MM.1S (cell line): ENCODE data around the gene IL15.
A peak's percentile ranks its signal among the peaks of the same experiment; 100 is the strongest.

Experiments
- DNase-seq: peaks from one replicate; pipeline ENCODE4 v3.0.0-alpha.2; 2015
- H2AFZ ChIP-seq: fragments of 300-600 bp; sonication (generic); 2 replicates; pipeline ENCODE4 v1.6.0; 2016; ENCODE audit warnings: antibody characterized with exemption, low read length
- H3F3A ChIP-seq: fragments of 300-600 bp; sonication (generic); 2 replicates; pipeline ENCODE4 v1.6.1; 2016; ENCODE audit warnings: mild to moderate bottlenecking, antibody characterized with exemption, low read length, moderate library complexity, mixed read lengths; ENCODE audit not compliant: insufficient read depth
- H3K27ac ChIP-seq: fragments of 300-600 bp; sonication (generic); 2 replicates; pipeline ENCODE4 v1.5.1; 2016; ENCODE audit warnings: mild to moderate bottlenecking, low read length
- H3K27me3 ChIP-seq: fragments of 300-600 bp; sonication (generic); replicated peaks from 2 replicates; pipeline ENCODE4 v1.6.0; 2016; ENCODE audit warnings: low read length; ENCODE audit not compliant: insufficient read depth
- H3K36me3 ChIP-seq: fragments of 300-600 bp; sonication (generic); replicated peaks from 2 replicates; pipeline ENCODE4 v1.6.1; 2016; ENCODE audit warnings: mild to moderate bottlenecking, low read length, mixed read lengths; ENCODE audit not compliant: insufficient read depth
- H3K4me1 ChIP-seq: fragments of 300-600 bp; sonication (generic); 2 replicates; pipeline ENCODE4 v1.6.1; 2016; ENCODE audit warnings: low read length, mixed read lengths
- H3K4me2 ChIP-seq: fragments of 300-600 bp; sonication (generic); 2 replicates; pipeline ENCODE4 v1.6.0; 2016; ENCODE audit warnings: low read depth, low read length
- H3K4me3 ChIP-seq: fragments of 300-600 bp; sonication (generic); 2 replicates; pipeline ENCODE4 v1.5.1; 2016; ENCODE audit warnings: low read length, mixed read lengths
- H3K79me2 ChIP-seq: fragments of 300-600 bp; sonication (generic); 2 replicates; pipeline ENCODE4 v1.6.1; 2016; ENCODE audit warnings: mixed run types, low read length, mixed read lengths
- H3K9ac ChIP-seq: fragments of 300-600 bp; sonication (generic); 2 replicates; pipeline ENCODE4 v1.6.1; 2016; ENCODE audit warnings: low read length, mixed read lengths
- H3K9me2 ChIP-seq: fragments of 300-600 bp; sonication (generic); replicated peaks from 2 replicates; pipeline ENCODE4 v1.6.1; 2016; ENCODE audit warnings: mild to moderate bottlenecking, low read length, mixed read lengths; ENCODE audit not compliant: insufficient read depth
- H3K9me3 ChIP-seq: fragments of 300-600 bp; sonication (generic); replicated peaks from 2 replicates; pipeline ENCODE4 v1.6.1; 2016; ENCODE audit warnings: mild to moderate bottlenecking, low read length, mixed read lengths; ENCODE audit not compliant: insufficient read depth
- H4K20me1 ChIP-seq: fragments of 300-600 bp; sonication (generic); 2 replicates; pipeline ENCODE4 v1.6.1; 2016; ENCODE audit warnings: mild to moderate bottlenecking, low read length, moderate library complexity, mixed read lengths; ENCODE audit not compliant: insufficient read depth
- EZH2 ChIP-seq: fragments of 300-600 bp; sonication (generic); optimal IDR thresholded peaks from 2 replicates; pipeline ENCODE3; 2017; ENCODE audit warnings: low read depth, mild to moderate bottlenecking, antibody characterized with exemption, low read length, mixed read lengths
- EZH2phosphoT487 ChIP-seq: fragments of 300-600 bp; sonication (generic); IDR thresholded peaks from 2 replicates; pipeline ENCODE4 v1.6.1; 2018; ENCODE audit warnings: antibody characterized with exemption, low read length
- TF ChIP-seq, protein P1 (sequence below): fragments of 300-600 bp; sonication (generic); IDR thresholded peaks from 2 replicates; pipeline ENCODE4 v1.5.1; 2016; ENCODE audit warnings: antibody characterized with exemption, low read length, mixed read lengths

IL15 gene

GRCh38 chr4:141636082-141636770 is at the start of gene IL15:
Gene IL15 (plus strand): TSS chr4:141636583. CDS start chr4:141719465, 82,882 bp downstream.
- H3K36me3 ChIP-seq, result no peaks in the 10 kb centered on the region
- no peaks in the 10 kb centered on the region for H3K9me3 ChIP-seq
- no peaks in the 10 kb centered on the region for H3K9me2 ChIP-seq
- peaks cover 13% of the 10 kb centered on the region; the same call in 1 of the 2 replicates for H3K79me2 ChIP-seq
- peak within 1 kb of the TSS; percentile 67 for H3K4me2 ChIP-seq
- peaks cover 26% of the 10 kb centered on the region for H3K4me1 ChIP-seq
- peak; percentile 94 for DNase-seq
- TF ChIP-seq EZH2phosphoT487 (no peak), EZH2 (no peak)
- TF ChIP-seq, protein P1, sequence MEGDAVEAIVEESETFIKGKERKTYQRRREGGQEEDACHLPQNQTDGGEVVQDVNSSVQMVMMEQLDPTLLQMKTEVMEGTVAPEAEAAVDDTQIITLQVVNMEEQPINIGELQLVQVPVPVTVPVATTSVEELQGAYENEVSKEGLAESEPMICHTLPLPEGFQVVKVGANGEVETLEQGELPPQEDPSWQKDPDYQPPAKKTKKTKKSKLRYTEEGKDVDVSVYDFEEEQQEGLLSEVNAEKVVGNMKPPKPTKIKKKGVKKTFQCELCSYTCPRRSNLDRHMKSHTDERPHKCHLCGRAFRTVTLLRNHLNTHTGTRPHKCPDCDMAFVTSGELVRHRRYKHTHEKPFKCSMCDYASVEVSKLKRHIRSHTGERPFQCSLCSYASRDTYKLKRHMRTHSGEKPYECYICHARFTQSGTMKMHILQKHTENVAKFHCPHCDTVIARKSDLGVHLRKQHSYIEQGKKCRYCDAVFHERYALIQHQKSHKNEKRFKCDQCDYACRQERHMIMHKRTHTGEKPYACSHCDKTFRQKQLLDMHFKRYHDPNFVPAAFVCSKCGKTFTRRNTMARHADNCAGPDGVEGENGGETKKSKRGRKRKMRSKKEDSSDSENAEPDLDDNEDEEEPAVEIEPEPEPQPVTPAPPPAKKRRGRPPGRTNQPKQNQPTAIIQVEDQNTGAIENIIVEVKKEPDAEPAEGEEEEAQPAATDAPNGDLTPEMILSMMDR, result no peak
- peak within 1 kb of the TSS; percentile 73 for H3K4me3 ChIP-seq
- peak within 1 kb of the TSS; percentile 65 for H3K9ac ChIP-seq
- peaks cover 18% of the 10 kb centered on the region for H3F3A ChIP-seq
- H3K27ac ChIP-seq, result peak within 1 kb of the TSS; percentile 62
- no peaks in the 10 kb centered on the region for H3K27me3 ChIP-seq
- H2AFZ ChIP-seq, result peak within 1 kb of the TSS; percentile 94
- no peaks in the 10 kb centered on the region for H4K20me1 ChIP-seq

DNA sequence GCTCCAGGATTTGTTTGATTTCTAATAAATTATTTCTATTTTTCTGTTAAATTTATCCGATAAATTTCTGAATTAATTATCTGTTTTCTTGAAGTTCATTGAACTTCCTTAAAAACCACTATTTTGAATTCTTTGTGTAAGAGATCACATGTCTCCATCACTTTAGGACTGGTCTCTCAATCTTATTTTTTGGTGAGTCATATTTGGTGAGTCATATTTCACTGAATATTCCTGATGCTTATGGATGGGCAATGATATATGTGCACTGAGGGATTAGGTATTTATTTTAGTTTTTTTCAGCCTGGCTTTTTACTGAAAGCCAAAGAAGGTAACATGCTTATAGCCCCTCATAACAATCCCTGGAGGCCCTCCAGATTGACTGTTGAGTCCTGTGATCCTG is 48.5 kb upstream of the IL15 start:
- Histone ChIP-seq H3K4me2 (no peak overlapping the region), H3K36me3 (no peaks in the 10 kb centered on the region), H3K9me2 (no peaks in the 10 kb centered on the region), H4K20me1 (no peaks in the 10 kb centered on the region), H3K9me3 (no peaks in the 10 kb centered on the region), H3K4me1 (no peaks in the 10 kb centered on the region), H3K27ac (no peak overlapping the region), H3K27me3 (no peaks in the 10 kb centered on the region), H3F3A (no peaks in the 10 kb centered on the region), H3K4me3 (no peak overlapping the region), H2AFZ (no peak overlapping the region), H3K9ac (no peak overlapping the region), H3K79me2 (no peaks in the 10 kb centered on the region)
- TF ChIP-seq, protein P1, result no peak
- TF ChIP-seq EZH2, result no peak
- no peak for TF ChIP-seq EZH2phosphoT487
- DNase-seq, result no peak

DNA sequence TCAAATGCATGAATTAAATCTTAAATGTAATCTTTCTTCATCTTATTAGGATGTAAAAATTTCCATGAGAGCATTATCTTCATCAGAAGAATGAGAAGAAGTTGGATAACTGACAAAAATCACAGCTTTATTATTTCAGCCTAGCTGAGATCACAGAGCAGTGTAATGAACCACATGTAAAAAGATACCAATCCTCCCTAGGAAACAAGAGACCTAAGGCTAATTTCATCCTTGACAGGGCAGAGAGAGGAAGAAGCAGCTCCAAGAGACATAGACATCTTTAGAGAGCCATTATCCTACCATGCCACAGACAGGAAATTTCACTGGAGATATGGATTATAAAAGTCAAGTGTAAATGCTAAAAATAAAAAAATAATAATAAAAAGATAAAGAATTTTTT is 40.9 kb upstream of the IL15 start:
- Histone ChIP-seq H3K79me2 (no peaks in the 10 kb centered on the region), H3K27ac (no peak overlapping the region), H3F3A (no peaks in the 10 kb centered on the region), H3K4me3 (no peak overlapping the region), H4K20me1 (no peaks in the 10 kb centered on the region), H3K9me2 (no peaks in the 10 kb centered on the region), H3K4me1 (no peaks in the 10 kb centered on the region), H3K9ac (no peak overlapping the region), H3K4me2 (no peak overlapping the region), H3K27me3 (no peaks in the 10 kb centered on the region), H3K9me3 (no peaks in the 10 kb centered on the region), H2AFZ (no peak overlapping the region), H3K36me3 (no peaks in the 10 kb centered on the region)
- TF ChIP-seq, protein P1, result no peak
- no peak for TF ChIP-seq EZH2
- TF ChIP-seq EZH2phosphoT487, result no peak
- DNase-seq, result no peak
